Measurements from ENCODE around the gene ATP2B1.

The ATP2B1 gene

GRCh38 chr12:89575374-89575773 lies 133.3 kb downstream of the ATP2B1 start:
- Histone ChIP-seq H3F3A (ENCODE audit: low read depth) (no peaks in the 10 kb centered on the region), H3K4me2 (ENCODE audit: low read depth, low read length, poor library complexity, severe bottlenecking) (no peak overlapping the region), H3K27me3 (ENCODE audit: insufficient read depth, low read length, poor library complexity, severe bottlenecking) (no peaks in the 10 kb centered on the region), H3K9ac (ENCODE audit: low read depth, low read length, poor library complexity, severe bottlenecking) (no peak overlapping the region), H3K4me3 (ENCODE audit: low read length, poor library complexity, severe bottlenecking) (no peak overlapping the region), H3K9me3 (ENCODE audit: insufficient read depth, low read depth, low read length) (no peaks in the 10 kb centered on the region), H3K9me2 (replicated peaks; ENCODE audit: low read depth, low read length) (0 out of 2 replicates have a peak, but pooled peaks cover 5% of the 10 kb centered on the region), H3K4me1 (ENCODE audit: insufficient read depth, low read length, poor library complexity, severe bottlenecking) (peaks cover 7% of the 10 kb centered on the region), H3K36me3 (ENCODE audit: insufficient read depth, low read length) (no peaks in the 10 kb centered on the region), H4K20me1 (ENCODE audit: insufficient read depth, low read length, poor library complexity, severe bottlenecking) (no peaks in the 10 kb centered on the region), H3K79me2 (ENCODE audit: insufficient read depth, low read length) (no peaks in the 10 kb centered on the region), H2AFZ (ENCODE audit: low read length) (no peak overlapping the region)
- TF ChIP-seq CTCF (conservative IDR thresholded peaks at IDR 0.05; ENCODE audit: low read length) (no peak), EZH2phosphoT487 (IDR thresholded peaks at IDR 0.05; ENCODE audit: borderline replicate concordance) (no peak)

GRCh38 chr12:89574736-89575208 lies 133.9 kb downstream of the ATP2B1 start:
- TF ChIP-seq CTCF (conservative IDR thresholded peaks at IDR 0.05; ENCODE audit: low read length) (no peak), EZH2phosphoT487 (IDR thresholded peaks at IDR 0.05; ENCODE audit: borderline replicate concordance) (no peak)
- Histone ChIP-seq H3K4me2 (ENCODE audit: low read depth, low read length, poor library complexity, severe bottlenecking) (no peak overlapping the region), H3K36me3 (ENCODE audit: insufficient read depth, low read length) (no peaks in the 10 kb centered on the region), H4K20me1 (ENCODE audit: insufficient read depth, low read length, poor library complexity, severe bottlenecking) (no peaks in the 10 kb centered on the region), H3K9me3 (ENCODE audit: insufficient read depth, low read depth, low read length) (no peaks in the 10 kb centered on the region), H3F3A (ENCODE audit: low read depth) (no peaks in the 10 kb centered on the region), H3K4me1 (ENCODE audit: insufficient read depth, low read length, poor library complexity, severe bottlenecking) (peaks cover 7% of the 10 kb centered on the region), H3K9ac (ENCODE audit: low read depth, low read length, poor library complexity, severe bottlenecking) (no peak overlapping the region), H3K79me2 (ENCODE audit: insufficient read depth, low read length) (no peaks in the 10 kb centered on the region), H2AFZ (ENCODE audit: low read length) (no peak overlapping the region), H3K4me3 (ENCODE audit: low read length, poor library complexity, severe bottlenecking) (no peak overlapping the region), H3K27me3 (ENCODE audit: insufficient read depth, low read length, poor library complexity, severe bottlenecking) (no peaks in the 10 kb centered on the region), H3K9me2 (replicated peaks; ENCODE audit: low read depth, low read length) (0 out of 2 replicates have a peak, but pooled peaks cover 5% of the 10 kb centered on the region)

- H3K79me2 ChIP-seq (ENCODE audit: insufficient read depth, low read length) = no peaks in the 10 kb centered on the region
- H2AFZ ChIP-seq (ENCODE audit: low read length) = no peak overlapping the region
- H3K9ac ChIP-seq (ENCODE audit: low read depth, low read length, poor library complexity, severe bottlenecking) = no peak overlapping the region
- no peak overlapping the region for H3K4me3 ChIP-seq (ENCODE audit: low read length, poor library complexity, severe bottlenecking)
- H3K4me1 ChIP-seq (ENCODE audit: insufficient read depth, low read length, poor library complexity, severe bottlenecking) = peaks cover 7% of the 10 kb centered on the region
- TF ChIP-seq CTCF (conservative IDR thresholded peaks at IDR 0.05; ENCODE audit: low read length) (no peak), EZH2phosphoT487 (IDR thresholded peaks at IDR 0.05; ENCODE audit: borderline replicate concordance) (no peak)
- no peak overlapping the region for H3K4me2 ChIP-seq (ENCODE audit: low read depth, low read length, poor library complexity, severe bottlenecking)
- H3F3A ChIP-seq (ENCODE audit: low read depth) = no peaks in the 10 kb centered on the region
- no peaks in the 10 kb centered on the region for H4K20me1 ChIP-seq (ENCODE audit: insufficient read depth, low read length, poor library complexity, severe bottlenecking)
- H3K27me3 ChIP-seq (ENCODE audit: insufficient read depth, low read length, poor library complexity, severe bottlenecking) = no peaks in the 10 kb centered on the region
- H3K9me2 ChIP-seq (replicated peaks; ENCODE audit: low read depth, low read length) = 0 out of 2 replicates have a peak, but pooled peaks cover 5% of the 10 kb centered on the region
- H3K9me3 ChIP-seq (ENCODE audit: insufficient read depth, low read depth, low read length) = no peaks in the 10 kb centered on the region
- no peaks in the 10 kb centered on the region for H3K36me3 ChIP-seq (ENCODE audit: insufficient read depth, low read length)
Observed at GRCh38 chr12:89573051-89573810, 135.4 kb downstream of the ATP2B1 start.
